Measurements from ENCODE around the gene CDC42BPB. TPM values are rescaled to one million over a fixed set of nuclear protein-coding genes. Genes with fewer than 3 reads are reported as not detected.
A peak's percentile ranks its signal among the peaks of the same experiment; 100 is the strongest.

CDC42BPB gene
- total and polyA plus RNA-seq, 2 of the 13 experiments (the other 11 are each of a cell fraction or from before 2014, with no cell fraction given), result 19.7 to 32.3 TPM

DNA sequence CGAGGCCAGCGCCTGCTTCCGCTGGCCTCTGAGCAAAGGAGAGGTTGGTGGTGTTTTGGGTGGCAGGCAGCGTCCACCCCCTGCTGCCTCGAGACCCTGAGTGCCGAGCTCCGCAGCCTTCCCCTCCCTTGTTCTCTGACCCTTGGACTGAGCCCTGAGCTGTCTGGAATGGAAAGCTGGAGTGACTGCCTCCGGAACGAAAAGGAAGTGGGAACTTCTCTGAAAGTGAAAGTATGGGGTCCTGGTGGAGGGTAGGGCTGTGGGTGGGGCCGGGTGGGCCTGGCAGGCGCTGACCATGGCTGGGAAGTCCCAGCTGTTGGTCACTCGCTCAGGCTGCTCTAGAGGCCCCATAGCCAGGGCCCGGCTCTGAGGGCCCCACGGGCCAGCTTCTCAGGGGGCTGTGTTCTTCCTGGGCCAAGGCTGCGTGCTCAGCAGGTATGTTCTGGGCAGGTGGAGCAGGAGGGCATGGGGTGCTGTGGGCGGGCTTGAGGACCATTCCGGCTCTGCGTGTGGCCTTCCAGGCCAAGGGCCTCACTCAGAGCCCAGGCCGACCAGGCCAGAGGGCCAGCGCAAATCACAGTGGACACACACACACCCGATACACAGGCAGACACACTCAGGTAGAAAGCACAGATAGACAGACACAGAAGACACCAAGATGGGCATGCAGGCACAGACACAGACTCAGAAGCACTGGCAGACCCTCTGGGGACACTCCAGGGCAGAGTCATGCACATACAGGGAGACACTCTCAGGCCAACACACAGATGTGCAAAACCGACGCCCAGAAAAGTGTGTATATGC, 37.3 kb upstream of the CDC42BPB start, which contains the start of gene EXOC3L4 (continued):
- TF ChIP-seq, protein P1, sequence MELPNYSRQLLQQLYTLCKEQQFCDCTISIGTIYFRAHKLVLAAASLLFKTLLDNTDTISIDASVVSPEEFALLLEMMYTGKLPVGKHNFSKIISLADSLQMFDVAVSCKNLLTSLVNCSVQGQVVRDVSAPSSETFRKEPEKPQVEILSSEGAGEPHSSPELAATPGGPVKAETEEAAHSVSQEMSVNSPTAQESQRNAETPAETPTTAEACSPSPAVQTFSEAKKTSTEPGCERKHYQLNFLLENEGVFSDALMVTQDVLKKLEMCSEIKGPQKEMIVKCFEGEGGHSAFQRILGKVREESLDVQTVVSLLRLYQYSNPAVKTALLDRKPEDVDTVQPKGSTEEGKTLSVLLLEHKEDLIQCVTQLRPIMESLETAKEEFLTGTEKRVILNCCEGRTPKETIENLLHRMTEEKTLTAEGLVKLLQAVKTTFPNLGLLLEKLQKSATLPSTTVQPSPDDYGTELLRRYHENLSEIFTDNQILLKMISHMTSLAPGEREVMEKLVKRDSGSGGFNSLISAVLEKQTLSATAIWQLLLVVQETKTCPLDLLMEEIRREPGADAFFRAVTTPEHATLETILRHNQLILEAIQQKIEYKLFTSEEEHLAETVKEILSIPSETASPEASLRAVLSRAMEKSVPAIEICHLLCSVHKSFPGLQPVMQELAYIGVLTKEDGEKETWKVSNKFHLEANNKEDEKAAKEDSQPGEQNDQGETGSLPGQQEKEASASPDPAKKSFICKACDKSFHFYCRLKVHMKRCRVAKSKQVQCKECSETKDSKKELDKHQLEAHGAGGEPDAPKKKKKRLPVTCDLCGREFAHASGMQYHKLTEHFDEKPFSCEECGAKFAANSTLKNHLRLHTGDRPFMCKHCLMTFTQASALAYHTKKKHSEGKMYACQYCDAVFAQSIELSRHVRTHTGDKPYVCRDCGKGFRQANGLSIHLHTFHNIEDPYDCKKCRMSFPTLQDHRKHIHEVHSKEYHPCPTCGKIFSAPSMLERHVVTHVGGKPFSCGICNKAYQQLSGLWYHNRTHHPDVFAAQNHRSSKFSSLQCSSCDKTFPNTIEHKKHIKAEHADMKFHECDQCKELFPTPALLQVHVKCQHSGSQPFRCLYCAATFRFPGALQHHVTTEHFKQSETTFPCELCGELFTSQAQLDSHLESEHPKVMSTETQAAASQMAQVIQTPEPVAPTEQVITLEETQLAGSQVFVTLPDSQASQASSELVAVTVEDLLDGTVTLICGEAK (IDR thresholded peaks at IDR 0.05), result no peak
- TF ChIP-seq, protein P1 (CRISPR knock-in tag; IDR thresholded peaks at IDR 0.05), result peak; percentile 40
- TF ChIP-seq, protein P2, sequence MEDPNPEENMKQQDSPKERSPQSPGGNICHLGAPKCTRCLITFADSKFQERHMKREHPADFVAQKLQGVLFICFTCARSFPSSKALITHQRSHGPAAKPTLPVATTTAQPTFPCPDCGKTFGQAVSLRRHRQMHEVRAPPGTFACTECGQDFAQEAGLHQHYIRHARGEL (CRISPR knock-in tag; IDR thresholded peaks at IDR 0.05), result no peak
- TF ChIP-seq, protein P3, sequence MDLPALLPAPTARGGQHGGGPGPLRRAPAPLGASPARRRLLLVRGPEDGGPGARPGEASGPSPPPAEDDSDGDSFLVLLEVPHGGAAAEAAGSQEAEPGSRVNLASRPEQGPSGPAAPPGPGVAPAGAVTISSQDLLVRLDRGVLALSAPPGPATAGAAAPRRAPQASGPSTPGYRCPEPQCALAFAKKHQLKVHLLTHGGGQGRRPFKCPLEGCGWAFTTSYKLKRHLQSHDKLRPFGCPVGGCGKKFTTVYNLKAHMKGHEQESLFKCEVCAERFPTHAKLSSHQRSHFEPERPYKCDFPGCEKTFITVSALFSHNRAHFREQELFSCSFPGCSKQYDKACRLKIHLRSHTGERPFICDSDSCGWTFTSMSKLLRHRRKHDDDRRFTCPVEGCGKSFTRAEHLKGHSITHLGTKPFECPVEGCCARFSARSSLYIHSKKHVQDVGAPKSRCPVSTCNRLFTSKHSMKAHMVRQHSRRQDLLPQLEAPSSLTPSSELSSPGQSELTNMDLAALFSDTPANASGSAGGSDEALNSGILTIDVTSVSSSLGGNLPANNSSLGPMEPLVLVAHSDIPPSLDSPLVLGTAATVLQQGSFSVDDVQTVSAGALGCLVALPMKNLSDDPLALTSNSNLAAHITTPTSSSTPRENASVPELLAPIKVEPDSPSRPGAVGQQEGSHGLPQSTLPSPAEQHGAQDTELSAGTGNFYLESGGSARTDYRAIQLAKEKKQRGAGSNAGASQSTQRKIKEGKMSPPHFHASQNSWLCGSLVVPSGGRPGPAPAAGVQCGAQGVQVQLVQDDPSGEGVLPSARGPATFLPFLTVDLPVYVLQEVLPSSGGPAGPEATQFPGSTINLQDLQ (CRISPR knock-in tag; IDR thresholded peaks at IDR 0.05), result no peak
- TF ChIP-seq ZFY (CRISPR knock-in tag; IDR thresholded peaks at IDR 0.05) (peak; percentile 93), ATF7 (IDR thresholded peaks at IDR 0.05) (no peak), ATF7 (CRISPR knock-in tag; IDR thresholded peaks at IDR 0.05) (no peak), MBD4 (IDR thresholded peaks at IDR 0.05; ENCODE audit: borderline replicate concordance, low read length) (no peak), PHF21A (CRISPR knock-in tag; IDR thresholded peaks at IDR 0.05) (0 out of 2 replicates have a peak, but pooled peaks have one; percentile 14), ZNF331 (CRISPR knock-in tag; IDR thresholded peaks at IDR 0.05) (no peak), HDAC2 (CRISPR knock-in tag; IDR thresholded peaks at IDR 0.05) (no peak), AKAP8 (CRISPR knock-in tag; IDR thresholded peaks at IDR 0.05) (no peak), SPEN (CRISPR knock-in tag; IDR thresholded peaks at IDR 0.05; ENCODE audit: low read depth) (peak; percentile 80; the same call in 1 of the 2 replicates), SAP130 (CRISPR knock-in tag; IDR thresholded peaks at IDR 0.05; ENCODE audit: low read depth) (peak; percentile 79), SRY (CRISPR knock-in tag; IDR thresholded peaks at IDR 0.05) (no peak), ZNF30 (CRISPR knock-in tag; IDR thresholded peaks at IDR 0.05) (no peak)
- TF ChIP-seq, protein P4, sequence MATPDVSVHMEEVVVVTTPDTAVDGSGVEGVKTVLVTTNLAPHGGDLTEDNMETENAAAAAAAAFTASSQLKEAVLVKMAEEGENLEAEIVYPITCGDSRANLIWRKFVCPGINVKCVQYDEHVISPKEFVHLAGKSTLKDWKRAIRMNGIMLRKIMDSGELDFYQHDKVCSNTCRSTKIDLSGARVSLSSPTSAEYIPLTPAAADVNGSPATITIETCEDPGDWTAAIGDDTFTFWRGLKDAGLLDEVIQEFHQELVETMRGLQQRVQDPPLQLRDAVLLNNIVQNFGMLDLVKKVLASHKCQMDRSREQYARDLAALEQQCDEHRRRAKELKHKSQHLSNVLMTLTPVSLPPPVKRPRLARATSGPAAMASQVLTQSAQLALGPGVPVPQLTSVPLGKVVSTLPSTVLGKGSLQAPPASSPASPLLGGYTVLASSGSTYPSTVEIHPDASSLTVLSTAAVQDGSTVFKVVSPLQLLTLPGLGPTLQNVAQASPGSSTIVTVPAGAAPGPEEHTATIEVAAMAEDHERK (CRISPR knock-in tag; IDR thresholded peaks at IDR 0.05; ENCODE audit: low read depth), result no peak
